Fibroblast of lung (primary cell): ENCODE results near the gene ODF4.

Experiments
- CTCF ChIP-seq, 2 donors: IDR thresholded peaks in 1 of 2; conservative IDR thresholded peaks in 1 of 2; 1 replicate in 1 of 2; 2 replicates in 1 of 2; pipeline ENCODE4 v1.5.1; 2011 to 2012; ENCODE audit warnings: low read length in 2 of 2, control low read depth in 1 of 2, inconsistent platforms in 1 of 2, low read depth in 1 of 2, mild to moderate bottlenecking in 1 of 2
- EZH2 ChIP-seq: IDR thresholded peaks from 2 replicates; pipeline ENCODE4 v1.5.1; 2012; ENCODE audit warnings: low read length, control low read depth, mild to moderate bottlenecking; ENCODE audit errors: missing control alignments

- TF ChIP-seq CTCF (conservative IDR thresholded peaks at IDR 0.05 in 1 of 2, IDR thresholded peaks at IDR 0.05 in 1 of 2; ENCODE audit: low read depth in 1 of 2, low read length in 2 of 2): no peak
- no peak for TF ChIP-seq EZH2
These were observed 21.1 kb downstream of the ODF4 start for GRCh38 chr17:8360751-8361150.
